Lower lobe of right lung (tissue), 2 donors: Measurements from ENCODE around the gene RASGEF1B. TPM values are rescaled to one million over a fixed set of nuclear protein-coding genes. Genes with fewer than 3 reads are reported as not detected.

Source experiments
- ATAC-seq, 2 donors: fragments of 200-7000 bp; cut with Tn5 transposase; one replicate each; pipeline ENCODE4 v1.9.1; 2020 to 2022; ENCODE audit warnings: mild to moderate bottlenecking in 2 of 2, moderate library complexity in 2 of 2
- DNase-seq: peaks from one replicate; pipeline ENCODE4 v3.0.0-alpha.2; 2020
- H3K27ac ChIP-seq: fragments of 200-600 bp; one replicate; pipeline ENCODE4 v1.8.0; 2022
- H3K27me3 ChIP-seq: fragments of 200-600 bp; one replicate; pipeline ENCODE4 v1.8.0; 2022; ENCODE audit warnings: low read depth
- H3K36me3 ChIP-seq: fragments of 200-600 bp; one replicate; pipeline ENCODE4 v1.8.0; 2022; ENCODE audit warnings: mild to moderate bottlenecking
- H3K4me1 ChIP-seq: fragments of 200-600 bp; one replicate; pipeline ENCODE4 v1.8.0; 2022
- H3K4me3 ChIP-seq: fragments of 200-600 bp; one replicate; pipeline ENCODE4 v1.8.0; 2022; ENCODE audit warnings: mild to moderate bottlenecking
- H3K9me3 ChIP-seq: fragments of 200-600 bp; one replicate; pipeline ENCODE4 v1.8.0; 2022
- CTCF ChIP-seq: fragments of 200-600 bp; IDR thresholded peaks from one replicate; pipeline ENCODE4 v1.8.0; 2022; ENCODE audit warnings: antibody characterized with exemption, mild to moderate bottlenecking
- intact Hi-C: fragments of 100-400 bp; cut with DNase I; formaldehyde crosslinking; loops from one replicate; pipeline ENCODE4 v1.11.0; 2022
- total RNA-seq: library from RNA; stranded (reverse); fragmentation: NEBNext Ultra II Directional; extraction: Animal tissue kit (Norgen Biotek cat#: 25700); gene quantifications from one replicate; pipeline ENCODE4 v1.2.1, GENCODE V29; 2021
- donor health status: DM: no; HTN: yes; CAD: no; lungs with severe emphysema.

The RASGEF1B gene
- total RNA-seq, 1 donor from 2014 or later = 63.0 TPM

DNA sequence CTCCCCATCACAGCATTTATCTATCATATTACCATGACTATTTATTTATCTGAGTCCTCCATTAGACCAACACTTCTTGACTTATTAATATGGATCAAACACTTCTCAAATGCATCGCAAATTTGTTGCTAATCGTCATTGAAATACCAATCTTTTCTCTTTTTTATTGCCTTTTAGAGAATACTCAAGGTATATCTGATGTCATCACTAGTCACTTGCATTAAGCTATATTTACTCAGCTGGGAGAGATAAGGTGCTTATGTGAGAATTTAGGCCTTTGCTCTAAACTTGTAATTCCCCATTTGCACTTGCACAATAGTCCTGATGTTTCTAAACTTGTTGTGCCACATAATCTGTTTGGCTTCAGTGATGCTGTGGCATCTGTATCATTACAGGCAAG lies 95.0 kb downstream of the RASGEF1B start:
- Histone ChIP-seq H3K4me3 (no peak overlapping the region), H3K4me1 (no peaks in the 10 kb centered on the region), H3K9me3 (no peaks in the 10 kb centered on the region), H3K36me3 (no peaks in the 10 kb centered on the region), H3K27ac (no peak overlapping the region), H3K27me3 (no peaks in the 10 kb centered on the region)
- TF ChIP-seq CTCF = no peak
- ATAC-seq (no peak), DNase-seq (no peak)
- intact Hi-C loops = no loop called here
